ENCODE data around the gene POMGNT2. TPM values are rescaled to one million over a fixed set of nuclear protein-coding genes. Genes with fewer than 3 reads are reported as not detected.
A peak's percentile ranks its signal among the peaks of the same experiment; 100 is the strongest.

Gene POMGNT2
- 7.9 and 11.4 TPM in 2 replicates for total RNA-seq (2012; rRNA removed)

- Histone ChIP-seq H3K9me3 (replicated peaks; ENCODE audit: low read length) (no peaks in the 10 kb centered on the region), H3K4me1 (ENCODE audit: control insufficient read depth, insufficient read depth, low read length) (no peaks in the 10 kb centered on the region), H3K27me3 (ENCODE audit: control insufficient read depth, insufficient read depth, low read length) (no peaks in the 10 kb centered on the region), H3K36me3 (ENCODE audit: insufficient read depth, low read length) (no peaks in the 10 kb centered on the region), H3K4me3 (ENCODE audit: low read length) (peak within 1 kb of the TSS; percentile 94), H3K9ac (ENCODE audit: low read depth, low read length) (peak within 1 kb of the TSS; percentile 83), H3K4me2 (ENCODE audit: low read length) (peak within 1 kb of the TSS; percentile 80)
Observed at GRCh38 chr3:43105596-43106292, at the start of gene POMGNT2. Gene POMGNT2 (minus strand): TSS chr3:43106079. CDS start chr3:43081431, 24,648 bp downstream.

- Histone ChIP-seq H3K4me2 (ENCODE audit: low read length) (no peak overlapping the region), H3K4me1 (ENCODE audit: control insufficient read depth, insufficient read depth, low read length) (peaks cover 14% of the 10 kb centered on the region), H3K27me3 (ENCODE audit: control insufficient read depth, insufficient read depth, low read length) (peaks cover 20% of the 10 kb centered on the region), H3K36me3 (ENCODE audit: insufficient read depth, low read length) (no peaks in the 10 kb centered on the region), H3K9me3 (replicated peaks; ENCODE audit: low read length) (no peaks in the 10 kb centered on the region), H3K4me3 (ENCODE audit: low read length) (no peak overlapping the region), H3K9ac (ENCODE audit: low read depth, low read length) (no peak overlapping the region)
Observed at GRCh38 chr3:43154980-43155379, 49.1 kb upstream of the POMGNT2 start.

- no peaks in the 10 kb centered on the region for H3K9me3 ChIP-seq (replicated peaks; ENCODE audit: low read length)
- H3K4me2 ChIP-seq (ENCODE audit: low read length): peak overlapping the region; percentile 52
- H3K36me3 ChIP-seq (ENCODE audit: insufficient read depth, low read length): no peaks in the 10 kb centered on the region
- H3K27me3 ChIP-seq (ENCODE audit: control insufficient read depth, insufficient read depth, low read length): peaks cover 20% of the 10 kb centered on the region
- H3K4me3 ChIP-seq (ENCODE audit: low read length): no peak overlapping the region
- H3K4me1 ChIP-seq (ENCODE audit: control insufficient read depth, insufficient read depth, low read length): peaks cover 14% of the 10 kb centered on the region
- H3K9ac ChIP-seq (ENCODE audit: low read depth, low read length): no peak overlapping the region
Observed at GRCh38 chr3:43153216-43154083, 47.6 kb upstream of the POMGNT2 start.

GRCh38 chr3:43152649-43153048 lies 46.8 kb upstream of the POMGNT2 start:
- H3K9ac ChIP-seq (ENCODE audit: low read depth, low read length): no peak overlapping the region
- no peaks in the 10 kb centered on the region for H3K36me3 ChIP-seq (ENCODE audit: insufficient read depth, low read length)
- peaks cover 20% of the 10 kb centered on the region for H3K27me3 ChIP-seq (ENCODE audit: control insufficient read depth, insufficient read depth, low read length)
- no peaks in the 10 kb centered on the region for H3K9me3 ChIP-seq (replicated peaks; ENCODE audit: low read length)
- peaks cover 14% of the 10 kb centered on the region for H3K4me1 ChIP-seq (ENCODE audit: control insufficient read depth, insufficient read depth, low read length)
- peak overlapping the region; percentile 52 for H3K4me2 ChIP-seq (ENCODE audit: low read length)
- no peak overlapping the region for H3K4me3 ChIP-seq (ENCODE audit: low read length)

- Histone ChIP-seq H3K27me3 (ENCODE audit: control insufficient read depth, insufficient read depth, low read length) (peaks cover 20% of the 10 kb centered on the region), H3K9me3 (replicated peaks; ENCODE audit: low read length) (no peaks in the 10 kb centered on the region), H3K36me3 (ENCODE audit: insufficient read depth, low read length) (no peaks in the 10 kb centered on the region), H3K4me1 (ENCODE audit: control insufficient read depth, insufficient read depth, low read length) (peaks cover 17% of the 10 kb centered on the region), H3K4me3 (ENCODE audit: low read length) (no peak overlapping the region), H3K9ac (ENCODE audit: low read depth, low read length) (no peak overlapping the region), H3K4me2 (ENCODE audit: low read length) (no peak overlapping the region)
Observed at GRCh38 chr3:43148033-43148432, 42.2 kb upstream of the POMGNT2 start.

- Histone ChIP-seq H3K4me1 (ENCODE audit: control insufficient read depth, insufficient read depth, low read length) (peaks cover 13% of the 10 kb centered on the region), H3K27me3 (ENCODE audit: control insufficient read depth, insufficient read depth, low read length) (peaks cover 6% of the 10 kb centered on the region), H3K4me2 (ENCODE audit: low read length) (no peak overlapping the region), H3K9ac (ENCODE audit: low read depth, low read length) (no peak overlapping the region), H3K9me3 (replicated peaks; ENCODE audit: low read length) (no peaks in the 10 kb centered on the region), H3K36me3 (ENCODE audit: insufficient read depth, low read length) (no peaks in the 10 kb centered on the region), H3K4me3 (ENCODE audit: low read length) (no peak overlapping the region)
Observed at GRCh38 chr3:43146599-43146998, 40.7 kb upstream of the POMGNT2 start.

- no peak overlapping the region for H3K4me3 ChIP-seq (ENCODE audit: low read length)
- H3K9me3 ChIP-seq (replicated peaks; ENCODE audit: low read length): no peaks in the 10 kb centered on the region
- H3K27me3 ChIP-seq (ENCODE audit: control insufficient read depth, insufficient read depth, low read length): no peaks in the 10 kb centered on the region
- H3K9ac ChIP-seq (ENCODE audit: low read depth, low read length): no peak overlapping the region
- H3K4me2 ChIP-seq (ENCODE audit: low read length): peak overlapping the region; percentile 68
- H3K36me3 ChIP-seq (ENCODE audit: insufficient read depth, low read length): no peaks in the 10 kb centered on the region
- peaks cover 13% of the 10 kb centered on the region for H3K4me1 ChIP-seq (ENCODE audit: control insufficient read depth, insufficient read depth, low read length)
Observed at GRCh38 chr3:43144761-43145490, 39.0 kb upstream of the POMGNT2 start.

- Histone ChIP-seq H3K27me3 (ENCODE audit: control insufficient read depth, insufficient read depth, low read length) (no peaks in the 10 kb centered on the region), H3K4me1 (ENCODE audit: control insufficient read depth, insufficient read depth, low read length) (peaks cover 13% of the 10 kb centered on the region), H3K9ac (ENCODE audit: low read depth, low read length) (no peak overlapping the region), H3K4me2 (ENCODE audit: low read length) (no peak overlapping the region), H3K4me3 (ENCODE audit: low read length) (no peak overlapping the region), H3K36me3 (ENCODE audit: insufficient read depth, low read length) (no peaks in the 10 kb centered on the region), H3K9me3 (replicated peaks; ENCODE audit: low read length) (no peaks in the 10 kb centered on the region)
Observed at GRCh38 chr3:43142472-43142871, 36.6 kb upstream of the POMGNT2 start.

GRCh38 chr3:43138488-43139231 lies 32.8 kb upstream of the POMGNT2 start:
- H3K4me2 ChIP-seq (ENCODE audit: low read length): no peak overlapping the region
- no peaks in the 10 kb centered on the region for H3K9me3 ChIP-seq (replicated peaks; ENCODE audit: low read length)
- H3K9ac ChIP-seq (ENCODE audit: low read depth, low read length): no peak overlapping the region
- H3K4me3 ChIP-seq (ENCODE audit: low read length): no peak overlapping the region
- H3K36me3 ChIP-seq (ENCODE audit: insufficient read depth, low read length): no peaks in the 10 kb centered on the region
- no peaks in the 10 kb centered on the region for H3K4me1 ChIP-seq (ENCODE audit: control insufficient read depth, insufficient read depth, low read length)
- H3K27me3 ChIP-seq (ENCODE audit: control insufficient read depth, insufficient read depth, low read length): peaks cover 2% of the 10 kb centered on the region

GRCh38 chr3:43132870-43133636 lies 27.2 kb upstream of the POMGNT2 start:
- Histone ChIP-seq H3K9me3 (replicated peaks; ENCODE audit: low read length) (no peaks in the 10 kb centered on the region), H3K4me2 (ENCODE audit: low read length) (no peak overlapping the region), H3K4me3 (ENCODE audit: low read length) (no peak overlapping the region), H3K27me3 (ENCODE audit: control insufficient read depth, insufficient read depth, low read length) (peaks cover 9% of the 10 kb centered on the region), H3K36me3 (ENCODE audit: insufficient read depth, low read length) (no peaks in the 10 kb centered on the region), H3K9ac (ENCODE audit: low read depth, low read length) (no peak overlapping the region), H3K4me1 (ENCODE audit: control insufficient read depth, insufficient read depth, low read length) (no peaks in the 10 kb centered on the region)
